OCI-LY7 (cell line): ENCODE measurements around the gene COG2. TPM values are rescaled to one million over a fixed set of nuclear protein-coding genes. Genes with fewer than 3 reads are reported as not detected.
"Not testable (repeated sequence)": the region's sequence is repeated elsewhere in the genome, so short reads cannot be mapped to it uniquely, and the experiment has no call there.

ENCODE experiments used
- BruUV-seq: library from RNA; stranded (reverse); fragments of 400-500 nt; replicated peaks from 2 replicates; lab custom pipeline; 2021; lab: Mats Ljungman, UMichigan
- CTCF ChIA-PET: fragments of 300-600 bp; sonication (Branson Sonifier 250); formaldehyde crosslinking; loops from one replicate; lab custom pipeline; 2022; ENCODE audit warnings: antibody characterized with exemption; ENCODE audit not compliant: unreplicated experiment; lab: Charles Lee
- POLR2A ChIA-PET: fragments of 300-600 bp; sonication (Branson Sonifier 250); formaldehyde crosslinking; loops from one replicate; lab custom pipeline; 2022; ENCODE audit warnings: antibody characterized with exemption; lab: Charles Lee
- DNase-seq: peaks from one replicate; pipeline ENCODE4 v3.0.0-alpha.2; 2015; ENCODE audit warnings: low spot score
- H2AFZ ChIP-seq: fragments of 200-600 bp; sonication (generic), shearing (Covaris generic); 2 replicates; pipeline ENCODE4 v1.6.1; 2014; ENCODE audit warnings: mild to moderate bottlenecking, antibody characterized with exemption, low read length, moderate library complexity
- H3K27ac ChIP-seq: fragments of 200-600 bp; sonication (generic); 2 replicates; pipeline ENCODE4 v1.5.1; 2014; ENCODE audit warnings: mixed run types, low read depth, mild to moderate bottlenecking, moderate library complexity, low read length, inconsistent platforms; ENCODE audit not compliant: poor library complexity, severe bottlenecking
- H3K36me3 ChIP-seq: fragments of 200-600 bp; sonication (generic); 2 replicates; pipeline ENCODE4 v1.6.1; 2014; ENCODE audit warnings: mild to moderate bottlenecking, antibody characterized with exemption, low read length, moderate library complexity, mixed read lengths; ENCODE audit not compliant: insufficient read depth
- H3K4me1 ChIP-seq: fragments of 200-600 bp; sonication (generic); 2 replicates; pipeline ENCODE4 v1.5.1; 2014; ENCODE audit warnings: mild to moderate bottlenecking, low read length; ENCODE audit not compliant: insufficient read depth, poor library complexity, severe bottlenecking
- H3K4me2 ChIP-seq: fragments of 200-600 bp; sonication (generic); 2 replicates; pipeline ENCODE4 v1.6.1; 2014; ENCODE audit warnings: mild to moderate bottlenecking, low read length
- H3K4me3 ChIP-seq: fragments of 200-600 bp; sonication (generic); 2 replicates; pipeline ENCODE4 v1.5.1; 2014; ENCODE audit warnings: mild to moderate bottlenecking, low read depth, low read length; ENCODE audit not compliant: poor library complexity, severe bottlenecking
- H3K79me2 ChIP-seq: fragments of 200-600 bp; sonication (generic); 2 replicates; pipeline ENCODE4 v1.6.1; 2016; ENCODE audit warnings: low read depth, mild to moderate bottlenecking, low read length, moderate library complexity, mixed read lengths; ENCODE audit not compliant: insufficient read depth
- H3K9me2 ChIP-seq: fragments of 200-600 bp; sonication (generic); 2 replicates; pipeline ENCODE4 v1.6.1; 2016; ENCODE audit warnings: mild to moderate bottlenecking, low read length, mixed read lengths; ENCODE audit not compliant: insufficient read depth
- H3K9me3 ChIP-seq: fragments of 200-600 bp; sonication (generic); 2 replicates; pipeline ENCODE4 v1.6.1; 2014; ENCODE audit warnings: mild to moderate bottlenecking, mixed run types, low read length, mixed read lengths
- H4K20me1 ChIP-seq: fragments of 200-600 bp; sonication (generic); 2 replicates; pipeline ENCODE4 v1.6.1; 2014; ENCODE audit warnings: mild to moderate bottlenecking, antibody characterized with exemption, low read length, moderate library complexity, mixed read lengths; ENCODE audit not compliant: insufficient read depth
- EZH2phosphoT487 ChIP-seq: fragments of 200-600 bp; sonication (generic); IDR thresholded peaks from 2 replicates; pipeline ENCODE4 v1.6.1; 2018; ENCODE audit warnings: low read depth, borderline replicate concordance, mild to moderate bottlenecking, mixed run types, antibody characterized with exemption, low read length, moderate library complexity, mixed read lengths
- intact Hi-C: fragments of 100-400 bp; cut with micrococcal nuclease; formaldehyde crosslinking; loops from one replicate; pipeline ENCODE4 v1.10.0; 2022; ENCODE audit not compliant: unreplicated experiment
- total RNA-seq, 2 experiments: library from RNA; depleted of rRNA in 1 of 2; stranded (reverse); fragments of >200 nt in 1 of 2; shearing (Covaris generic) in 1 of 2; gene quantifications; 2 replicates each; pipeline ENCODE4 v1.2.3, GENCODE V29; 2014 to 2022
- TF ChIP-seq, protein P1 (sequence below): fragments of 200-600 bp; sonication (generic); conservative IDR thresholded peaks from 2 replicates; pipeline ENCODE4 v1.5.1; 2014; ENCODE audit warnings: mild to moderate bottlenecking, antibody characterized with exemption, low read length, moderate library complexity, mixed read lengths

COG2 gene
- total RNA-seq, 2 experiments from 2014 or later: 30.5 to 35.3 TPM

DNA sequence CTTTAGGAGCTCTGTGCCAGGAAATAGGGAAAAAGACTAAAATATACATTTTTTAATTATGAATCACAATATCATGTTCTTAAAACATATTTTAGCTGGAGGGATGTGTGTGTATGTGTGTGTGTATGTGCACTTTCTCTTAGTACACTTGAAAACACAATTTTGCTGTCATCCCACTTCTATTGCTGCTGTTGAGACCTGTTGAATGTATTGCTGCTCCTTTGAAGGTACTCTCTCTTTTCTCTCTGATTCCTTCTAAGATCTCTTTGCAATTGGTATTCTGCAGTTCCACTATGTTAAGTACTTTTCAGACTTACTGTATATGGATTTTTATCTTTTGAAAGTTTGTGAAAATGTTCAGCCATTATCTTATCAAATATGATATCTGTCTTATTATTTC, 43.5 kb upstream of the COG2 start:
- no peak overlapping the region for H3K4me2 ChIP-seq
- no peak for TF ChIP-seq EZH2phosphoT487
- TF ChIP-seq, protein P1, sequence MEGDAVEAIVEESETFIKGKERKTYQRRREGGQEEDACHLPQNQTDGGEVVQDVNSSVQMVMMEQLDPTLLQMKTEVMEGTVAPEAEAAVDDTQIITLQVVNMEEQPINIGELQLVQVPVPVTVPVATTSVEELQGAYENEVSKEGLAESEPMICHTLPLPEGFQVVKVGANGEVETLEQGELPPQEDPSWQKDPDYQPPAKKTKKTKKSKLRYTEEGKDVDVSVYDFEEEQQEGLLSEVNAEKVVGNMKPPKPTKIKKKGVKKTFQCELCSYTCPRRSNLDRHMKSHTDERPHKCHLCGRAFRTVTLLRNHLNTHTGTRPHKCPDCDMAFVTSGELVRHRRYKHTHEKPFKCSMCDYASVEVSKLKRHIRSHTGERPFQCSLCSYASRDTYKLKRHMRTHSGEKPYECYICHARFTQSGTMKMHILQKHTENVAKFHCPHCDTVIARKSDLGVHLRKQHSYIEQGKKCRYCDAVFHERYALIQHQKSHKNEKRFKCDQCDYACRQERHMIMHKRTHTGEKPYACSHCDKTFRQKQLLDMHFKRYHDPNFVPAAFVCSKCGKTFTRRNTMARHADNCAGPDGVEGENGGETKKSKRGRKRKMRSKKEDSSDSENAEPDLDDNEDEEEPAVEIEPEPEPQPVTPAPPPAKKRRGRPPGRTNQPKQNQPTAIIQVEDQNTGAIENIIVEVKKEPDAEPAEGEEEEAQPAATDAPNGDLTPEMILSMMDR: no peak
- H2AFZ ChIP-seq: no peak overlapping the region
- H3K36me3 ChIP-seq: no peaks in the 10 kb centered on the region
- no peak for DNase-seq
- no peaks in the 10 kb centered on the region for H4K20me1 ChIP-seq
- POLR2A ChIA-PET: no interaction called here
- no peaks in the 10 kb centered on the region for H3K9me2 ChIP-seq
- BruUV-seq: no TSS peak
- no peaks in the 10 kb centered on the region for H3K9me3 ChIP-seq
- no peaks in the 10 kb centered on the region for H3K4me1 ChIP-seq
- intact Hi-C loops: no loop called here
- no peak overlapping the region for H3K4me3 ChIP-seq
- H3K79me2 ChIP-seq: no peaks in the 10 kb centered on the region
- no peak overlapping the region for H3K27ac ChIP-seq
- CTCF ChIA-PET: no interaction called here

DNA sequence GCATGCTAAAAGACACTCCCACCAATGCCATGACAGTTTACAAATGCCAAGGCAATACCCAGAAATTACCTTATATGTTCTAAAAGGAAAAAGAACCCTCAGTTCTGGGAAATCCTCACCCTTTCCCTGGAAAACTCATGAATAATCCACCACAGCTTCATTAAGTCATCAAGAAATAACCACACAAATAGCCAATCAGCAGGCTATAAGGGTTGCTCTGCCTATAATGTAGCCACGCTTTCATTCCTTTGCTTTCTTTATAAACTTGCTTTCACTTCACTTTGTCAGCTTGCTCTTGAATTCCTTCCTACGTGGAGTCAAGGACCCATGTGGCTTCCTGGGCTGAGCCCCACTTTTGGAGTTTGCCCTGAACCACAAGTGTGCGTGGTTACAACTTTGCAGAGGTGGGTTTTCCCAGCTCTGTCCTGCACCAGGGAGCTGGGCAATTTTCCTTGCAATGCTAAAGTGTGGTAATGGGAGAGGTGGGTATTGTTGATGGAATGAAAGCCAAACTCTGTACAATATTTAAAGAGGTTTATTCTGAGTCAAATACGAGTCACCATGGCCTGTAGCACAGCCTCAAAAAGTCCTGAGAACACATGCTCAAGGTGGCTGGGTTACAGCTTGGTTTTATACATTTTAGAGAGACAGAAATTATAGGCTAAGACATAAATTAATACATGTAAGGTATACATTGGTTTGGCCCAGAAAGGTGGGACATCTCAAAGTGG, 42.2 kb upstream of the COG2 start:
- no TSS peak for BruUV-seq

DNA sequence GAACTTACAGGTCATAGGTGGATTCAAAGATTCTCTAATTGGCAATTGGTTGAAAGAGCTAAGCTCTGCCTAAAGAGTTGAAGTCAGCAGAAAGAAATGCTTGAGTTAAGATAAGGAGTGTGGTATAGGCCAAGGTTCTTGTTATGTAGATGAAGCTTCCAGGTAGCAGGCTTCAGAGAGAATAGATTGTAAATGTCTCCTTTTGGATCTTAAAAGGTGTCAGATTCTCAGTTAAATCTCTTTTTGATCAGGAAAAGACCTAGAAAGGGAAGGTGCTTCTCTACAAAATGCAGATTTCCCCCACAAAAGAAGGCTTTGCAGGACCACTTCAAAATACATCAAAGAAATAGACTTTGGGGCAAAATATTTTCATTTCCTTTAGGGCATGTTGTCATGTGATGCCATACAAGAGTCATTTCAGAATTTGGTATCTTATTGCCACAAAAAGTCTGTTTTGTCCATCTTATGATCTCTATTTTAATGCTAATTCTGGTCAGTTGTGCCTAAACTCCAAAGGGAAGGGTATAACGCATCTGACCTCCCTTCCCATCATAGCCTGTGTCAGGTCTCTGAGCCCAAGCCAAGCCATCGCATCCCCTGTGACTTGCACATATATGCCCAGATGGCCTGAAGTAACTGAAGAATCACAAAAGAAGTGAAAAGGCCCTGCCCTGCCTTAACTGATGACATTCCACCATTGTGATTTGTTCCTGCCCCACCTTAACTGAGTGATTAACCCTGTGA, 41.5 kb upstream of the COG2 start:
- H3K4me2 ChIP-seq, H3K4me1 ChIP-seq, H3K4me3 ChIP-seq, H3K9me2 ChIP-seq, POLR2A ChIA-PET, CTCF ChIA-PET, H4K20me1 ChIP-seq, DNase-seq, H3K9me3 ChIP-seq, BruUV-seq, H2AFZ ChIP-seq, H3K36me3 ChIP-seq, intact Hi-C loops, H3K27ac ChIP-seq, H3K79me2 ChIP-seq: not testable (repeated sequence)

More for the DNA sequence above, 42.2 kb upstream of the COG2 start:
- H3K79me2 ChIP-seq: no peaks in the 10 kb centered on the region
- no peak overlapping the region for H2AFZ ChIP-seq
- DNase-seq: no peak
- H3K4me1 ChIP-seq: no peaks in the 10 kb centered on the region
- H3K27ac ChIP-seq: no peak overlapping the region
- TF ChIP-seq, protein P1: no peak
- no peak for TF ChIP-seq EZH2phosphoT487
- no peaks in the 10 kb centered on the region for H4K20me1 ChIP-seq
- no peaks in the 10 kb centered on the region for H3K9me3 ChIP-seq
- CTCF ChIA-PET: no interaction called here
- H3K9me2 ChIP-seq: no peaks in the 10 kb centered on the region
- H3K36me3 ChIP-seq: no peaks in the 10 kb centered on the region
- no peak overlapping the region for H3K4me2 ChIP-seq
- intact Hi-C loops: no loop called here
- POLR2A ChIA-PET: interaction anchor here (0.7 kb wide), 1 partner anchor 135 kb away, joined by 3 read pairs; no protein-coding TSS in a partner anchor
- H3K4me3 ChIP-seq: no peak overlapping the region
